ENCODE data around the gene GPR150.

DNA sequence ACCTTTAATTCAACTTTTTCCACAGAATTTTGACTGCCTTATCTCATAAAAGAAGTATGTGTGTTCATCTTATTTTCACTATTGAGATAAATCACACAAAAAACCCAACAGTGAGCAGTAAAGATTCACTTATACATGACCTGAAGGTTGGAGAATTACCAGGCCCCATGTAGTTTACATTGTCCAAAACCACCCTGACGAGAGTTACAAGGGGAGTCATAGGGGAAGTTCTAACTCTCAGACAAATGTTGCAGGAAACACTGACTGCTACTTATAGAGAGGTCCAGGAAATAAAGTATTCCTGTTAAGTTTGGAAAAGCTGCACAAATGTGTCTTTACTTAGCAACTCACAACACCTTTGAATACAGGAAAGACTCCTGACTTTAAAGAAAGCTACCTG lies 48.8 kb downstream of the GPR150 start:
- no peak for TF ChIP-seq CTCF (IDR thresholded peaks at IDR 0.05; ENCODE audit: low read depth, low read length)
- no peak for TF ChIP-seq POLR2A (IDR thresholded peaks at IDR 0.05; ENCODE audit: extremely low read depth, insufficient read length)
- no peak for TF ChIP-seq MAX (IDR thresholded peaks at IDR 0.05; ENCODE audit: low read depth, low read length)
